Epithelial cell of esophagus (primary cell): ENCODE results near the gene TMEM54.

Experiments used
- DNase-seq: peaks from one replicate; pipeline ENCODE4 v3.0.0; 2010; ENCODE audit warnings: low read depth
- H3K4me3 ChIP-seq: 2 replicates; pipeline ENCODE4 v1.5.1; 2011; ENCODE audit warnings: mild to moderate bottlenecking, low read length, control low read depth
- TF ChIP-seq, protein P1 (sequence below): IDR thresholded peaks from 2 replicates; pipeline ENCODE4 v1.5.1; 2011; ENCODE audit warnings: low read depth, mild to moderate bottlenecking, low read length, control low read depth, inconsistent platforms; ENCODE audit not compliant: insufficient read depth; ENCODE audit errors: missing control alignments

The TMEM54 gene

DNA sequence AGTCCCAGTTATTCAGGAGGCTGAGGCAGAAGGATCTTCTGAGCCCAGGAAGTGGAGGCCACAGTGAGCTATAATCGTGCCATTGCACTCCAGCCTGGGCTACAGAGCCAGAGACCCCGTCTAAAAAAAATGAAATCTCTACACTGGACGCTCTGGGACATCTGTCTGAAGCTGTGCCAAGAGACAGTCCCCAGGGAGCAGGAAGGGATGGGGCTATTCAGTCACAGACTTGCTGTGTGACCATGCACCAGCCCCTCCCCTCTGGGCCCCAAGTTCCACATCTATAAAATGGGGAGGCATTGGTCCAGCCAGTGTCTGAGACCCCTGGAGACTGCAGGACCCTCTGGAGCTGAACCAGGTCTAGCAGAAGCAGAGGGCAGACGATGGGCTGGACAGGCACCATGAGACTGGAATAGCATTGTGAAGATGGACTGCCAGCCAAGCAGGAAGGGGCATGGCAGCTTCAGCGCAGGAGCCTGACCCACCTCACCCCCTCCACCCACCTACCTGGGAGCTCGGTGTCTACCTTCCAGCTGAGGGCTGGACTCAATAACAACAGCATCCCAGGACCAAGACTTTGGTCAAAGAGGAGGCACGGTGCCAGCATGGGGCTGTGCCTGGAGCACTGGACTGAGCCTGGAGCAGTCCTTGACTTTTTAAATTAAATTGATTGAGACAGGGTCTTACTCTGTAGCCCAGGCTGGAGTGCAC is 1.4 kb downstream of the TMEM54 start:
- TF ChIP-seq, protein P1, sequence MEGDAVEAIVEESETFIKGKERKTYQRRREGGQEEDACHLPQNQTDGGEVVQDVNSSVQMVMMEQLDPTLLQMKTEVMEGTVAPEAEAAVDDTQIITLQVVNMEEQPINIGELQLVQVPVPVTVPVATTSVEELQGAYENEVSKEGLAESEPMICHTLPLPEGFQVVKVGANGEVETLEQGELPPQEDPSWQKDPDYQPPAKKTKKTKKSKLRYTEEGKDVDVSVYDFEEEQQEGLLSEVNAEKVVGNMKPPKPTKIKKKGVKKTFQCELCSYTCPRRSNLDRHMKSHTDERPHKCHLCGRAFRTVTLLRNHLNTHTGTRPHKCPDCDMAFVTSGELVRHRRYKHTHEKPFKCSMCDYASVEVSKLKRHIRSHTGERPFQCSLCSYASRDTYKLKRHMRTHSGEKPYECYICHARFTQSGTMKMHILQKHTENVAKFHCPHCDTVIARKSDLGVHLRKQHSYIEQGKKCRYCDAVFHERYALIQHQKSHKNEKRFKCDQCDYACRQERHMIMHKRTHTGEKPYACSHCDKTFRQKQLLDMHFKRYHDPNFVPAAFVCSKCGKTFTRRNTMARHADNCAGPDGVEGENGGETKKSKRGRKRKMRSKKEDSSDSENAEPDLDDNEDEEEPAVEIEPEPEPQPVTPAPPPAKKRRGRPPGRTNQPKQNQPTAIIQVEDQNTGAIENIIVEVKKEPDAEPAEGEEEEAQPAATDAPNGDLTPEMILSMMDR, result no peak
- peak overlapping the region; percentile 82 for H3K4me3 ChIP-seq
- DNase-seq, result no peak

DNA sequence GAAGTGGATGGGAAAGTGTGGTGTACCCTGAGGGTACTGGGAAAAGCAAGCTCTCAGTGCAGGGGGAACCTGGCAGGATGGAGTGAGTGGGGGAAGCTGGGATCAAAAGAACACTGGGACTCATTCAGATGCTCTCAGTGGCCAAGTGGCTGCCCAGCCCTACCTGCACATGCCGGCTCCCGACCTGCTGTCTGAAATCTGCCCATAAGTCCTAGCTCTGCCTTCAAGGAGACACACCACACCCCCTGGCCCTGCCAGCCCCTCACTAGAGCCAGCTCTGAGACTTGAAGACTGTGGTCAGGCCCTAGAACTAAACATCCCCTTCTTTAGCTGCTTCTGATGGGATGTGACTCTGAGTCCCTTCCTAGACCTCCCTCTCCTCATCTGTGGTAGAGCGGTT is 2.2 kb downstream of the TMEM54 start:
- DNase-seq, result no peak
- H3K4me3 ChIP-seq, result no peak overlapping the region
- TF ChIP-seq, protein P1, result no peak

DNA sequence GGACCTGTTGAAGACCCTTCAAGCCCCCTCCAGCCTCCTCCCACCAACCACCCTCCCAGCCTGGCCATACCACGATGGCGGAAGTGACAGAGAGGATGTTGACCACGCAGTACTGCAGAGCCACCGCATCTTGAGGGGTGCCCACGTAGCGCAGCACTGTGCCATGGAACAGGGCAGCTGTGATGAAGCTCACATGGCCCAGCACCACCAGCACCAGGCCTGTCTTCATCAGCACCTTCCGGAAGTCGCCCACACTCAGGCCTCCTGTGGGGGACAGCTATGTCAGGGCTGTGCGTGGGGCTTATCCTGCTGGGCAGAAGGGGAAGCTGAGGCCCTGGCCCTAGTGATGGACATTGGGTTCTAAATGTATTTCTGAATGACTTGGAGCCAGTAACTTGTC is 3.1 kb downstream of the TMEM54 start:
- DNase-seq, result no peak
- TF ChIP-seq, protein P1, result no peak
- H3K4me3 ChIP-seq, result no peak overlapping the region

DNA sequence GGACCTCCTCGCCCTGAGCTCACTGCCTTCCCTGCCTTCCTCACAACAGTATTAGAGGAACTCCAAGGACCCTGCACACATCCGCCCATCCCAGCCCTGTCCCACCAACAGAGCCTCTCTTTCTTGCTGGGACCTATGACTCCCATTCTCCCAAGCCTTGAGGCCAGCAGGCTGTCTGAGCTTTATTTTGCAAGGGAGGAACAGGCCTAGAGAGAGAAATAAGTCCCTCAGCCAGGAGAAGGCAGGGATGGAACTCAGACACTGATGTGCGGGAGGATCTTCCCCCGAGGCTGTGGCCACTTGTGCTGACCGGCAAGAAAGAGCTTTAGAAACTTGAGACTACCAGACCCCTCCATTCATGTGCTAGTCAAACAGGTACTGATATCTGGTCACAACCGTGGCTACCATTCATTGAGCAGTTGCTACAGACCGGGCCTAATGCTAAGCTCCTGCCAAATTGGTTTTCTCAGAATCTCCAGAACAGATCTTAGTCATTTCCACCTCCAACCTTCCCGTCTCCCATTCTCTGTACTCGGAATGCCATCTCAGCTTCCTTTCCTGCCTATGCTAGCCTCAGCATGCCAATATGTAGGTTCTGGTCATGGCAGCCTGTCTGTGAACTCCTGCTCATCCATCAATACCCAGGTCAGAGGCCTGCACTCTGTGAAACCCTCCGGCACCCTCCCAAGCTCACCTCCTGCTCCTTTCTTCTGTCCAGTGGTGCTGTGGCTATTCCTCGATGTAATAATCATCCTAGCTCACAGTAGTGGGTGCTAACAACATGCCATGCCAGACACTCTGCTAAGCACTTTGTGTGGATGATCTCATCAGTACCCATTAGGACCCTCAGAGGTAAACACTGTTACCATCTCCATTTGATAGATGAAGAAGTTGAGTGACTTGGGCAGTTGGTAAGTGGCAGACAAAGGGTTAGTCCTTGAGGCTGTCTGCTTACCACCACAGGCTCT is 3.8 kb downstream of the TMEM54 start:
- DNase-seq, result peak; percentile 84
- no peak overlapping the region for H3K4me3 ChIP-seq
- TF ChIP-seq, protein P1, result no peak

DNA sequence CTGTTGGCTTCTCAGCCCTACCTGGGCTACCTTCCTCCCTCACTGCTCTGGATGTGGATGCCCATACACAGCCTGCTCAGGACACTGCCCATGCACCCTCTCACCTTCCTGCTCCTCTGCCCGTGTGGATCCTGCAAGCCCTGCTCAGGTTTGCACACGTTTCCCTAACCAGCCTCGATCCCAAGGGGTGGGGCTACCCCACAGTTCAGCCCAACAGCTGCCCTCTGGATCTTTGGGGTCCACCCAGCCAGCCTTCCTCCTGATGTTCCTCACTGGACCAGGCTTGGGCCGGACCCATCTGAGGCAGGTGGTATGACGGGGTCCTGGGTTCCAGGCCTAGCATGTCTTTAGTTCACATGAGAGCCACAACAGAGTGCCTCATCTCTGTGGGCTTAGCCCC is 4.7 kb downstream of the TMEM54 start:
- DNase-seq, result no peak
- no peak overlapping the region for H3K4me3 ChIP-seq
- TF ChIP-seq, protein P1, result no peak

DNA sequence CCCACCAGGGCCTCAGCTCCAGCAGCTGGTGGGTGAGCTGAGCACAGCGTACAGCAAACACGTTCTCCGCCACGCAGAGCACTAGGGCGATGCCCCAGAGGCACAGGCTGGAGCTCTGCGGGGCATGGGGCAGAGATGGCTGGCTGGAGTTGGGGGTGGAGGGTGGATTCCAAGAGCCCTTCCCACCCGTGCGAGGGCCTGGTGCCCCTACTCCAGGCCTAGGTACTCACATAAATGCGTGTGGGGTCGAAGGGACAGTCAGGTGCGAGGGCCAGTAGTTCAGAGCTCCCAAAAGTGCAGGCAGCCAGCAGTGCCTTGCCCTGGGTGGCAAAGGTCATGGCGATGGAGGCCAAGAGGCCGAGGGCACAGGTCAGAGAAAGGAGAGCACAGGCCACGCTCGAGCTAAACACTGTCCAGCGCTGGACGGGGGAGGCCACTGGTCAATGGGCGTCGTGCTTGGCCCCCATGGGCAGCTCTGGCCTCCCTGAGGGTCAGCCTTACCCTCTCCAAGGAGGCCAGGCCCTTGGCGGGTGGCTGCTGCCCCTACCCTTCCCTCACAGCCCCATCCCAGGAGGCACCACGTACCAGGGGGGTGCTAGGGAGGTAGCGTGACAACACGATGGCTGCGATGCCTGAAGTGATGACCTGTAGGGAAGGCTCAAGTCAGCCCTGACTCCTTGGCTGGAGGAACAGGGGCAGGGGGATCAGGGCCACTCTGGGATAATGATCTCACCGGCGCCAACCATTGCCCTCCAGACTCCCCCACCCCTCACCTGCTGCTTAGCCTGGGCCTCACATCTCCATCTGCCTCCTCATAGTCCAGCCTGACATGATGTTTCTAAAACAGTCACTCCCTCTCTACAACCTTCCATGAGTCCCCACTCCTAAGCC is 5.6 kb downstream of the TMEM54 start:
- TF ChIP-seq, protein P1, result no peak
- DNase-seq, result no peak
- no peak overlapping the region for H3K4me3 ChIP-seq
